Inflammatory macrophage treated with lipopolysaccharide for 4 hours (primary cell): Measurements from ENCODE around the gene PPFIBP2.

Experiments
- DNase-seq: peaks from one replicate; pipeline ENCODE4 v3.0.0-alpha.2; 2020

Gene PPFIBP2

DNA sequence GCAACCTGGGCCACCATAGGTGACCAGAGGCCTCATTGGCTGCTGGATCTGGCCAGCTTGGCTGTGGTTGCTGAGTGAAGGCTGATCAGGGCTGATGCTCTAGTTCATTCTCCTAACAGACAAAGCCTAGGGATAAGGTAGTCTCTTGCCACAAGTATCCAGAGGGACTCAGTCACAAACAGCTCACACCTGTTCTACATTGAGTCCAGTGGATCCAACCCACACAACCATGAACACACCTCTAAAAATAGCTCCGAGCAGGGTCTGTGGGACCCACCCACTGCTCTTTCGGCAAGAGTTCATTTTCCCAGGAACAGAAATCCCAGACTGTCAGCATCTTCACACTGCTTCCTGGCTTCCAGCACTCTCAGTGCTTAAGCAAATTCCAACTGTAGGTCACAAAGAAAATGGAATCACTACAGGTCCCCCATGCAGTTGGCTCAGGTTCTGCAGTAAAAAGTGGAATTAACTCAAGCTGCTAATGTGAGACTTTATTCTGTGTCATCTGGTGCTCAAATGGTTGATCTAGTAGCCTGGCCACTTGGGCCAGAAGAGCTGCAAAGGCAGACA lies 67.3 kb downstream of the PPFIBP2 start:
- no peak for DNase-seq

DNA sequence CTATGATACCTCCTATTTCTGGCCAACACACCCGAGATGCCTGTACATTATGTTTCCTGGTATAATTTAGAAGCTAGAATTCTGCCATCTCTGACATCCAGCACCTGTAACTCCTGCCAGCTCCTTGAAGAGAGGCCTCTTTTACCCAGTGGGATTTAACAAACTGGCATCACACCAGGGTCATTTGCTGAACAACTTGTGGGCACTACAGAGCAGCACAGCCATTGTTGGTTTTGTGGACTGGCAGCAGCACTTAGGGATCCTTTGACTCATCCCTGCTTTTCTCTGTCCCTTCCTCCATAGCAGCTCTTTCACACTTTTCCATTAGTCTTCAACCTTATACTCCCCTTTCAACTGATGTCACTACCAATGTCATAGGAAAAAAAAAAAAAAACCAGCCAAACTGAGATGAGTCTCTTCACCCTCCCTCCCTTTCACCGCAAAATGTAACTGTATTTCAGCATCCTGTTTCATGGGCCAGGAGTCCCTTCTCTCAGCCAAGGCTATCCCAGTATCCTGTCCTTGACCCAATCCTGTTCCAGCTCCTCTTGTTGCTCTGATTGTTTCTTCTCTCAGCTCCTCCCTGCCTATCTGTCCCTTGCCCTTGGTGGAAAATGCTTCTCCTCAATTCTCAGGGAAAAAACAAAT lies 68.7 kb downstream of the PPFIBP2 start:
- DNase-seq = no peak

DNA sequence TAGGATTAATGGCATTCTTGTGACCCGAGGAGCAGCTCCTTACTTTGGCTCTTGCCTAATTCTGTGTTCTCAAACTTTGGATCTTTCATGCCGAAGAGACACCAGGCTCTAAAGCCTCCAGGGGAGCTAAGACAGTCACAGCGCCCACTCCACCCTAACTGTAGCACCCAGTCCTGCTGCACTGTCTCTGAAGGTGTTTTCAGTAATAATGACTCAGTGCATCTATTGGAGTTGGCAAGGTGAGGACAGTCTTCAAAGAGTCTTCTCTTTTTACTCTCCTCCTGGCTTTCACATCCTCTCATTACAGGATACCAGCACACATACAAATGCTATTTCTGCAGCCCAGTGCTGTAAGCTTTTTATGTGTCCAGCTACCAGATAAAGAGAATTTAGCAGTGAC lies 69.4 kb downstream of the PPFIBP2 start:
- no peak for DNase-seq

DNA sequence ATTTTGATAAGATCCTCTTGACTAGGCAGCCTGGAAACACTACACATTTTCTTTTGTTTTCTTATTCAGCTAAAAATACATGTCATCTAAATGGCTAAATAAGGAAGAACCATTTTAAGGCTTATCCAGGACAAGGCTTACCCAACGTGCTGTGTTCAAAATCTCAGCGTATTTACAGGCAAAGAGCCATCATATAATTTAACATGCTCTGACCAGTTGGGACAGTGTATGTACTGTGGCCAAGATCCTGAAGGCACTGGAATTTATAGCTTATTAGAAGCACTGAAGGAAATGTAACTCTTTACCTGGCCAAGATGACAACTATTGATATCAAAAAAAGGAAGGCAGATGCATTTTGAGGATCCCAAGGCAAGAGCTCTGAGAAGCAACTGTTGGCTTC lies 71.1 kb downstream of the PPFIBP2 start:
- DNase-seq = no peak

DNA sequence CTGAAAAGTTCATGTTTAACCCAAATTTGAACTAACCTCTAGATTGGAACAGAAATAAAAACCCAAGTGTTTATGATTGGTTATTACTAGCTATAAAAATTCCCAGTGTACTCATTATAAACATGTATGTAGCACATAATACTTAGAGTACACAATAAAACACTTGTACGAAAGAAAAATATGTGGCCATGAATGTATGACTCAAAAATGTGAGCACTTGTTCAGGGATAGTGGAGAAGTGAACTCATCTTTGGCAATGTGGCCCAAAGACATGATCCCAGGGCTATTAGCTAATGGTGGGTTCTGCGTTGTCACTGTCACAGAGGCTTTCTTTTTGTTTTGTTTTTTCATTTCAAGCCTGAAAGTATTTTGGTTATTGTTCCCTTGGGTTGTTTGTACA lies 72.0 kb downstream of the PPFIBP2 start:
- DNase-seq = no peak

DNA sequence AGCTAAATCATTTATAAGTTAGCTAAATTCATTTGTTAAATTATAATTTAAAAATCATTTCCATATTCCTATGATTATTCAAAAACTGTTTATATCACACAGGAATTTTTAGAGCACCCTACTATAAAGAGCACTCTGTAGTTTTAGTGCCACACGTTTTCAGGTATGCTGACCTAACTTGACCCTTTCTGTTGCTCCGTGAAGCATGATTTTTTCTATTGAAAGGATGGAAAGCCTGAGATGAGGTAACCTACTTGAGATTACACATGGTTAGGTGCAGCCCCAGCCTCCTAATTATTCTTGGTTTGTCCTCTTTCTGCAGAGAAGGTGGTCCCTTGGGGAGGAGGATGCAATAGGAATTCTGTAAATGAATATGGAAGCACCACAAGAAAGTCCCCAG lies 72.6 kb downstream of the PPFIBP2 start:
- no peak for DNase-seq

DNA sequence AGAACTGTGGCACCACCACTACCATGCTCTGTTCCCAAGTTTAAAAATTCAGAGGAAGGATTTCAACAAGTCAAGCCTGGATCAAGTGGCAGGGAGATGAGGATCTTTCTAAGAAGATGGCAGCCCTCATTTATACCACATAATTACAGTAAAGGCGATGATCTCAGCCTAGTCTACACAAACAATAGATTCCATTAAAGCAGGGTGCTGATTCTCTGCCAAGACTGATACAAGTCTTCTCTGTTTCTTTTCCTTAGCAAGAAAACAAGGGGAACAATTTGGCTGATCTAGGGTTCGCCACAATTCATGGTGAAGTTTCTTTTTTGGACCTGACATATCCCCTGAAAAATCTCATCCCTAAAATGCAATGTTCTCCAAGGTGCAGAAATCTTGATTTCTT lies 73.9 kb downstream of the PPFIBP2 start:
- DNase-seq = no peak

DNA sequence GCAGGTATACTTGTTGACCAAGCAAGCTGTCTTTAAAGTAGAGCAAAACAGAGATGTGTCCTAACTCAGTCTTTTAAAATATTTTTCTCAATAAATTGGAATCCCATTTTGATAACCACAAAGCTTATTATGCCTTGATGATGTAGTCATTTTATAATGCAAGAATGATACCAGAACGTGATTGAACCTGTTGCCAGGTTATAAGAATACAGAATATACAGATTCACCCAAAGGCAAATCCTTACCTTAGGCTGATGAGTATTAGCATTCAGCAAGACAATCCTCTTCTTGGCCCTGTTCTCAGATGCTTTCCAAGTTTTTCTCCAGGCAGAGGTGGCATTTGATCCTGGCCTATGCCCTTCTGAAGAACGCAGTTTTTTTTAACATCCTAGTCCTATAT lies 76.1 kb downstream of the PPFIBP2 start:
- no peak for DNase-seq

DNA sequence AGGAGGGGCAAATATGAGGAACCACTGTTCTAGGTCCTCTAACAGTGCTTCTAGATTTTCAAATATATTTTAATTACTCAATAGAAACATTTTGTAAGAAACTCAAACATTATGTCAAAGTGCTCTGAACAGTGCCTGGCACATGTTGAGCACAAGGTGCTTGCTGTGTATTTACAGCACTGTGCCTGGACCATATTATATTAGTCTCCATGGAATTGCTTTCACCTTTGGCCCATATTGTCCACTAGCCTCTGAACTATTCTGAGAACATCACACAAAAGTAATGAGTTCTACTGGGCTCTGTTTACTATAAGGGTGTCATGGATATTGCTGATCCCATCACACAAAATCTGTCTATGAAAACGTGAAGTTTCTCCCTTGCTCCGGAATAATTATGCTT lies 76.7 kb downstream of the PPFIBP2 start:
- no peak for DNase-seq

DNA sequence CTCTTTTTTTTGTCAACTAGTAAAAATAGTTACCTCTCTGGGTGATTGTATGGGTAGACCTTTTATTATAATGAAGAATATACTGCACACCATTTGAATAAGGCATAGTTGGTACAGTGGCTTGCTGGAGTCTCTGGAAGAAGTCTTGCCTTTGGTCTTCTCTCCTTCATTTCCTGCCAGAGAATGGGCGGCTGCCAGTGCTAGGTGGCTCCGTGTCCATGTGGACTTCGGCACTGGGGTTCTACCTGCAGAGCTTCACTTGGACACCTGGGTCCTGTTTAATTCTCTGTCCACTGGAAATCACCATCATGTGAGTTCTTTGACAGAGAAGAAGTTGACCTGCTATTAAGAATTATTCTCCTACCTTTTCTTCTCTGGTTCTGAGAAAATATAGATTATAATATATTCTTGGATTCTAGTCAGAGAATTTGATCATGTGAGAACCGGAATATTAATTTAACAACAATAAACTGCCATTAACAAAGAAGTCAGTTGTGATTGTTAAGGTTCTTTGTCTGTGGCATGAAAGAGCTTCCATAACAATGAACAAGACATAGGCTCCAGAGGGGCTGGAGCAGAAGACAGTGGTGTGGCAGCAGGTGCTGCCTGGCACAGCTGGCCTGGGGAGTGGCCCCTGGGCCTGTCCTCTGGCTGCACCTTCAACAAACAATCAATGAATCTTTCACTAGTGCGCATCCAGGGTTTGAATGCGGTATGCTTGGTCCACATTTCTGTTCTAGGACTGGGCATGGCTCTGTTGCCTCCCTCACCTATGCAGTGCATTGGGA lies 77.5 kb downstream of the PPFIBP2 start:
- no peak for DNase-seq

DNA sequence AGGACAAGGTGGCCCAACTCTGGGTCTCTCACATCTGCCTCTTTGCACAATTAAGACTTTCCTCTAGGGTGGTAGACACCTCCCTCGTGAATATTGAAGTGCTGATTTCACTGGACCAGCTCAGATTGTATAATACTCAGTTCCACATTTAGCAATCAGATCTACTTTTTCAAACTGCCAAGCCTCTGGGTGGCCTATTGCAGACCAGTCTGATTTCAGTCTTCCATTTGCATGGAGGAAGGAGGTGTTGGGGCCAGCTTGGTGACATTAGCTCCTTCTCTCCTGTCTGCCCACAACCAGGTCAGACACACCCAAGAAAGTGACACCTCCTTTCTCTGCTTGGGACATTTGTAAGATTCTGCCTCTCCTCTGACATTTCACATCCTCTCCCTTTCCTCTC lies 78.2 kb downstream of the PPFIBP2 start:
- DNase-seq = peak; percentile 77

DNA sequence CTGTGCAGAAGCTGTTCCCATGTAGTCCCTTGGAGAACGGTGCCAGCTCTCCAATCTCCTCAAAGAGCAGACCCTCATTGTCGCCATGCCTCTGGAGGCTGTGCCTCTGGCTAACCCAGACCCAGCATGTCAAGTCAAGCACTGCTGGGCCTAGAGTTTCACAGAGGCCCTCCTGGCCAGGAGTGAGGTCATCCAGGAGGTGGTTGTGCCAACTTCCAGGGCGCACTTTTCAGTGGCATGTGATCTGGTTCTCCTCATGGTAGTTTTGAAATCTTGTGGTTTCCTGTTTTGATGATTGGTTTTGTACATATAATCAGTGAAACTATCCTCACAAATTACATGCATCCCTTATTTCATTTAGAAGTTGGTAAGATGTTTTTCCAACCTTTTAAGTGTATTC lies 78.9 kb downstream of the PPFIBP2 start:
- peak; percentile 92 for DNase-seq

DNA sequence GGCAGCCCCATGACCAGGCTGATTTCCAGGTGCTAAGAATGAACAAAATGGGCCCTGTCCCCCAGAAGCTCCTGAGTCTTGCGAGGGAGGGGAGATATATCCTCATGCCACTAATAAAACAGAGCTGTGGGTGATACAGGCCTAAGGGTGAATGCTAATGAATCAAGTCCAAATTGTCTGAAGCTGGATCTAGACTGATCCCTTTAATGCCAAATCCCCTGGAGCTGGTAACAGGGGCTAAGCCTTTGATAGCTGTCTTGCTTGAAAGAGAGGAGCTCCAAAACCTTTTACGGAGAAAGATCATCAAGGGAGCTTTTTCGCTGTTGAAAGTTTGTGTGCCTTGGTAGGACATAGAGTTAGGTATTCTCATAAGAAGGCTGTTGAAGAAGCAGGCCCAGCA lies 79.7 kb downstream of the PPFIBP2 start:
- DNase-seq = no peak

DNA sequence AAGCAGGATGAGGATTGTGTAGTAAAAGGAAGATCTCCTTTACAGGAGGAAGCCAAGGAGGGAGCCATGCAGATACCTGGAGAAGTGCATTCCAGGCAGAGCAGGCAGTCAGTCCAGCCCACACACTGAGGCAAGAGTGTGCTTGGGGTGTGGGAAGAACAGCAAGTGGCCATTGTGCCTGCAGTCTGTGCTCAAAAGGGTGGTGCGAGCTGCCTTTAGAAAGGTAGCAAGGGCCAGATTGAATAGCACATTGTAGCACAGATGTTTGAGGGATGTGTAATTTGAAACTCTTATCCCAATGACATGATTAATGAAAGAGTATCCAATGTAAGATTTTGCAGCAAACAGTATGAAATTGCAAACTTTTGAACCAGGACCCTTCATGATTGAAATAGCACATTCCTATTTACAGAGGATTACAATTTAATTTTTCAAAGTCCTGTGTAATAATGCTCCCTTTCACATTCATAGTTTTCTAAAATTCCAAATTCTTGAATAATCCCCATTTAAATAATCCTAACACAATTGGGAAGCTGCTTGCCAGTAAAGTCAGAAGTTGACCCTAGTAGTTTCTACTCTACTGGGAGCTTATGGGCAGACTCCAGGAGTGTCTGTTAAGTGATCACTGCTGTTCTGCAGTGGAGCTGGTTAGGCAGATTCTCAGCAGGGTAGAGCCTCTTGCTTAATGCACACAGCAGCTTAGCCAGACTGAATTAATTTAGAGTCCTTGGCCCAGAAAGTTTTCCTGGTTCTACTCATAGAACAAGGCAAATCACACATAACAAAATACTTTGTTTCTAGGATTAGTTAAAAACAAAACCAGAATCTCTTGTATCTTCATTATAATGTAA lies 81.4 kb downstream of the PPFIBP2 start:
- DNase-seq = no peak

DNA sequence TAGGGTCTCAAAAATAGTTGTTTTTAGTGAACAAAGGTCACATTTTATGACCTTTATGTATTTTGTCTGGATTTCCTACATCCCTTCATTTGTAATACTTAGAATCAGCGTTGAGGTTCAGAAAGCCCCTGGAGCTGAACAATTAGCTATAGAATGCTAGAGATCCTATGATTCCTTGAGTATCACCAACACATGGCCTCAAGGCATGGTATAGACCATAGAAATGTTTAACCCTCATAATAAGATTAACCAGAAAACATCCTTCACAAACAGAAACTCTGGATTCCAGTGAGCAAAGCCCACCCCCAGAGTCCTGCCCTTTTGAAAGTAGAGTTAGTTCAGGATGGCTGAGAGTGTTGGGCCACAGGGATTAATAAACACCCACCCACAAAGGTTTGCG lies 82.2 kb downstream of the PPFIBP2 start:
- no peak for DNase-seq

DNA sequence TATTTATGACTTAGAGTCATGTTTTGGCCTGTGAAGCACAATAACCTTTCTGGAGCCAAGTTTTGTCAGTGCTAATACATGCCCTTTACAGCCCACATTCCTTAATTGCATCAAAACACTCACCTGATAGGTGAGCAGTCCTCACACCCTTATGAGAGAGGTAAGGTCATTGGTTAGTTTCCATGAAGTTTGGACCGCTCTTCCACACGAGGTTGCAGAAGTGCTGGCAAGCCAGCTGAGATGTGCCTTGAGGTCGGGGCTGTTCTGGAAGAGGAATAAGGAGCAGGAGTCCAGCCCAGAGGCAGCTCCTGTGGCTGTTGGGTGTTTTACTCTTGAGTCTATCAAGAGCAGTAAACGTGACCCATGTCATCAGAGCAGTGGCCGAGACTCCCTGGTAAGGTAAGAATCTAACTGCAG lies 83.2 kb downstream of the PPFIBP2 start:
- no peak for DNase-seq

DNA sequence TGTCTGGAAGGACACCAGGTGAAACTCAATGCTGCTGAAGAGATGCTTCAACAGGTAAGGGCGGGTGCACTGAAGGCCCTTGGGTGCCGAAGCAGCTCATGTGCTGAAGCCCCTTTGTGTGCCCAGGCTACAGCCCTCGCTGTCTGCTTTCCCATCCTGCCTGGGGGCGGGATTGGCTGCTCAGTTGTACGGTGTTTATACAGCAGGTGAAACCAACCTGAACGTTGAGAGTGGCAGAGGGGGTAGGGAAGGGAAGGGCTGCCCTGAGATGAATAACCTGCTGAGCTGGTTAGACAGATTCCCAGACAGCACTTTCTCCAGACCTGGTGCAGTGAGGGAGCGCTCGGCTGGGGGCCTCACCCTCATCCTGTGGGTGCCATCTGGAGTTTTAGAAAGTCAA lies 83.8 kb downstream of the PPFIBP2 start:
- no peak for DNase-seq

DNA sequence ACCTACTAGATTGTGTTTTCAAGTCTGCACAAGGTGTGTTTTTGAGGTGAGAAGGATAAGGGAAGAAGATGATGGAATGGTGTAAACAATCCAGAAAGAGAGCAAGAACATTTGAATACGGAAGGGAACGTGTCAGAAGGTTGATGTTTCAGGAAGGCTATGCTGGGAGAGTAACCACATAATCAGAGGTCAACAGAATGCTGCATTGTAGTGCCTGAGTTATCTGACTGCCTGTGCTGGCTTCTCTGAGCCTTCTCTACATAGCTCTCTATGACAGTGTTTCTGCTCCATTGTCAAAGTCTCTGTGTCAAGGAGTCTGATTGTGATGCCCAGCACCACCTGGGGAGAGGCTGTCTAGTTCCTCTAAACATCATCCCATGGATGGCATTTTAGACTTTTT lies 85.4 kb downstream of the PPFIBP2 start:
- DNase-seq = no peak

DNA sequence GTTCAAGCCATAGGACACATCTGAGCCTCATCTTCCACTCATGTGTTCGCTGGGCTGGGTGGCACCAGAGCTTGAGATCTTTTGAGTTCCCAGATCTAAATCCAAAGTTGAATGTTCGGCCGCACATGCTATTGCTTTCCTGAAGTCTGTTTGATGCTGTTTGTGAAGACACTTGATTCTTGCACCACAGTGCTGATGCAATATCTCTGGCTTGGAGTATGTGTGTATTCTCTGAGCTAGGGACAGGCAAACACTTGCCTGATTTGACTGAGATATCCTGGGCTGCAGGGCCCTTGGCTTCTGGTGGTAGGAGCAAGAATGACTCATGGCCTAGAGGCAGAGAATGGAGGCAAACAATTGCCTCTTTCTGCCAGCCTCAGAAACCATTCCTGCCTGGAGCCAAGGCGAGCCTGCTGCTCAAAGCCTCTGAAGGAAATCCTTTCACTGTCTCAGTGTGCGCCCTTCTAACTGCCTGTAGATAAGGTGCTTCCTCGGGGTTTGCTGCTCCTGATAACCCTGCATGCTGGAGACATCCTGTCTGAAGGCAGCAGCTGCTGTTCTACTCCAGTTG lies 86.5 kb downstream of the PPFIBP2 start:
- DNase-seq = peak; percentile 48

DNA sequence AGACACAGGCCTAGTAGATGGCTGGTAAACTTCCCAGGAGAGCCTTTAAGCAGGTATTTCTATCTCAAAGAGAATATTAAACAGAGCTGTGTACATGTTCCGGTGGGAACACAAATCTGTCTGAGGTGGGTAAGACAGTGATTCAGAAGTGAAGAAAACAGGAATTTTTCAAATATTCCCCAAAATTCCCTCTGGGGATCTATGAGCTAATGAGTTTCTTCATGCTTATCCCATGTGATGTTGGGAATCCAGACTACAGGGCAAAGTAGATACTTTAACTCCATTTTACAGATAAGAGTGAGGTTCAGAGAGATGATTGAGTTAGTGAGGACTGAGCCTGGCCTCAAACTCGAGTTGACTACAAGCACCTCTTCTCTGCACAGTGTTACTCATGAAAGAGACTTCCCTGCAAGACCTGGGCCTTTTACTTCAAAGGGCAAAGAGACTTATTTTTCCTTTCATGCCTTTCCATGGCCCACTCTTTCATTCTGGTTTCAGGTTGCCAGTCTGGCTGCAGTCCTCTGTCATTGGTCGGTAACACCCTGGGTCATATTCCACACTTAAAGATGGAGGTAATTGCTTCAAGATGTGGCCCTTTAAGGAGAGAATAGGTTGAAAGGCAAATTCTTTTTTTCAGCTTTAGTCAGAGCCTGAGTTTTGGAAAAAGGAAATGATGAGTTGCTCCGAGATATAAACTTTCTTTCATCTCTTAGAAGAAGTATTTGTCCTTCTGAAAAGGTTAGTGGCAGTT lies 89.4 kb downstream of the PPFIBP2 start:
- DNase-seq = no peak

DNA sequence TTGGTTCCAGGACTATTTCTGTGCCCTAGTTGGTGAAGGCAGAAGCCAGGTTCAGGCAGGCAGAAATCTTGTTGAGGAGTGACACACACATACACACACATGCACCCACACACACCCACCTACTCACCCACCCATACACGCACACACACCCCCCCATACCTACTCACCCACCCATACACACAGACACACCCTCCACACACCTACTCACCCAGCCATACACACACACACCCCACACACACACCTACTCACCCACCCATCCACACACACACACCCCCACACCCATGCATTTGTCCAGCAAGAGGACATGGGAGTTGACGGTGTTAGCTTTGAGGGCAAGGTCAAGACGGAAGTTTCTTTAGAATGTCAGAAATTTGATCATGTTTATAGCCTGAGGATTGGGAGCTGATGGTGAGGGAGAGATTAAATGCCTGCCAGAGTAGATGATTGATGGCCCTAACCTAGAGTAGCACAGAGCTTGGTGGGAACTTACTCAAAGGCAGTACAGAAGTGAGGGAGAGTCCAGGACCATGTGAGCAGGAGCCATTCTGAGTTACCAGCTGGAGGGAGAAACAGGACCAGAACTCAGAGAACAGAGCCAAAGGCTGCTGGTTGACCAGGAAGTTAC lies 90.6 kb downstream of the PPFIBP2 start:
- DNase-seq = no peak
